Thymus (tissue), 11 donors: ENCODE results near the gene MARCHF6. TPM values are rescaled to one million over a fixed set of nuclear protein-coding genes. Genes with fewer than 3 reads are reported as not detected.
"Not testable (repeated sequence)": the region's sequence is repeated elsewhere in the genome, so short reads cannot be mapped to it uniquely, and the experiment has no call there.

ENCODE experiments used
- DNase-seq, 9 donors: peaks; one replicate each; pipeline ENCODE4 v3.0.0-alpha.2; 2013; ENCODE audit warnings: low spot score in 9 of 9, low read depth in 6 of 9, missing footprints in 1 of 9
- H3K27ac ChIP-seq, 2 donors: one replicate each; pipeline ENCODE4 v1.5.1; 2013; ENCODE audit warnings: control low read depth in 1 of 2, low read depth in 1 of 2, low read length in 1 of 2, mild to moderate bottlenecking in 1 of 2, moderate library complexity in 1 of 2
- H3K27me3 ChIP-seq, 2 donors: one replicate each; pipeline ENCODE4 v1.5.1; 2013; ENCODE audit warnings: low read length in 1 of 2; ENCODE audit not compliant: control insufficient read depth in 2 of 2, insufficient read depth in 1 of 2
- H3K36me3 ChIP-seq, 2 donors: one replicate each; pipeline ENCODE4 v1.5.1; 2013; ENCODE audit warnings: low read length in 1 of 2, mild to moderate bottlenecking in 1 of 2, moderate library complexity in 1 of 2; ENCODE audit not compliant: control insufficient read depth in 2 of 2, insufficient read depth in 2 of 2
- H3K4me1 ChIP-seq, 2 donors: one replicate each; pipeline ENCODE4 v1.5.1; 2013; ENCODE audit warnings: low read length in 2 of 2; ENCODE audit not compliant: control insufficient read depth in 2 of 2, insufficient read depth in 2 of 2
- H3K4me3 ChIP-seq, 2 donors: one replicate each; pipeline ENCODE4 v1.5.1; 2013; ENCODE audit warnings: low read length in 2 of 2, control low read depth in 1 of 2, mild to moderate bottlenecking in 1 of 2
- H3K9me3 ChIP-seq, 2 donors: one replicate each; pipeline ENCODE4 v1.5.1; 2013; ENCODE audit warnings: low read length in 1 of 2, mild to moderate bottlenecking in 1 of 2; ENCODE audit not compliant: control insufficient read depth in 2 of 2, insufficient read depth in 1 of 2
- WGBS: extraction: QIAGEN DNeasy Blood & Tissue Kit; methylation state at CpG from one replicate; pipeline ENCODE4 v1.1.7; 2013; 5-methylcytosine and 5-hydroxymethylcytosine counted together
- polyA plus RNA-seq: library from polyadenylated mRNA; stranded (reverse); fragments of 200-250 nt; gene quantifications from one replicate; pipeline ENCODE4 v1.2.3, GENCODE V29; 2013
- total RNA-seq: library from RNA; stranded (reverse); fragments of 120-200 nt; gene quantifications from one replicate; pipeline ENCODE4 v1.2.4, GENCODE V29; 2013
- donor health status: healthy.

The MARCHF6 gene
- total and polyA plus RNA-seq, 2 donors = 43.7 to 196 TPM

GRCh38 chr5:10339958-10340357, 13.5 kb upstream of the MARCHF6 start:
- Histone ChIP-seq H3K27me3 (peaks cover 4 to 6% of the 10 kb centered on the region in 2 donors), H3K36me3 (no peaks in the 10 kb centered on the region), H3K4me3 (no peak overlapping the region), H3K9me3 (no peaks in the 10 kb centered on the region), H3K27ac (no peak overlapping the region), H3K4me1 (no peaks in the 10 kb centered on the region)
- DNase-seq = no peak
- 88% methylated on average over 3 of the region's 3 CpGs for WGBS

- Histone ChIP-seq H3K27me3 (no peaks in the 10 kb centered on the region), H3K9me3 (no peaks in the 10 kb centered on the region), H3K27ac (no peak overlapping the region), H3K4me1 (no peaks in the 10 kb centered on the region), H3K36me3 (no peaks in the 10 kb centered on the region), H3K4me3 (no peak overlapping the region)
- no peak for DNase-seq
- WGBS = 97% methylated on average over 4 of the region's 4 CpGs
Observed at GRCh38 chr5:10343486-10343885, 10.0 kb upstream of the MARCHF6 start.

- WGBS = 96% methylated on average over 5 of the region's 5 CpGs
- not testable (repeated sequence) for DNase-seq, H3K36me3 ChIP-seq, H3K4me1 ChIP-seq, H3K4me3 ChIP-seq, H3K9me3 ChIP-seq, H3K27me3 ChIP-seq, H3K27ac ChIP-seq
Observed at GRCh38 chr5:10344461-10345106, 8.9 kb upstream of the MARCHF6 start.

- no peaks in the 10 kb centered on the region for H3K27me3 ChIP-seq
- no peak for DNase-seq
- H3K36me3 ChIP-seq = no peaks in the 10 kb centered on the region
- H3K27ac ChIP-seq = no peak overlapping the region
- no peaks in the 10 kb centered on the region for H3K9me3 ChIP-seq
- 97% methylated on average over 2 of the region's 2 CpGs for WGBS
- no peak overlapping the region for H3K4me3 ChIP-seq
- peaks cover 0 to 11% of the 10 kb centered on the region in 2 donors for H3K4me1 ChIP-seq
Observed at GRCh38 chr5:10348258-10348657, 5.2 kb upstream of the MARCHF6 start.

- Histone ChIP-seq H3K9me3 (no peaks in the 10 kb centered on the region), H3K36me3 (no peaks in the 10 kb centered on the region), H3K4me3 (no peak overlapping the region), H3K27ac (no peak overlapping the region), H3K4me1 (peaks cover 4 to 11% of the 10 kb centered on the region in 2 donors), H3K27me3 (no peaks in the 10 kb centered on the region)
- no peak for DNase-seq
- 97% methylated on average over 6 of the region's 6 CpGs for WGBS
Observed at GRCh38 chr5:10351199-10351905, 2.1 kb upstream of the MARCHF6 start.

- Histone ChIP-seq H3K9me3 (no peaks in the 10 kb centered on the region), H3K4me1 (peaks cover 4 to 11% of the 10 kb centered on the region in 2 donors), H3K27ac (no peak overlapping the region), H3K36me3 (no peaks in the 10 kb centered on the region), H3K4me3 (no peak overlapping the region), H3K27me3 (no peaks in the 10 kb centered on the region)
- WGBS = 96% methylated on average over 8 of the region's 8 CpGs
- DNase-seq = no peak
Observed at GRCh38 chr5:10351919-10352318, 1.6 kb upstream of the MARCHF6 start.

- Histone ChIP-seq H3K4me3 (peak overlapping the region; percentile 86 to 87), H3K36me3 (no peaks in the 10 kb centered on the region), H3K27me3 (no peaks in the 10 kb centered on the region), H3K9me3 (no peaks in the 10 kb centered on the region), H3K4me1 (peaks cover 4 to 11% of the 10 kb centered on the region in 2 donors), H3K27ac (peak overlapping the region; percentile 88 to 92)
- DNase-seq = peak in 1 of 9 donors; percentile 53
- 31% methylated on average over 19 of the region's 19 CpGs for whole genome bisulfite sequencing
Observed at GRCh38 chr5:10352430-10353240, 860 bp upstream of the MARCHF6 start.

- peak in 3 of 9 donors; percentile 47 to 63 (median 49) for DNase-seq
- Histone ChIP-seq H3K9me3 (no peaks in the 10 kb centered on the region), H3K27ac (peak overlapping the region; percentile 88 to 95), H3K4me1 (peaks cover 4 to 11% of the 10 kb centered on the region in 2 donors), H3K36me3 (no peaks in the 10 kb centered on the region), H3K27me3 (no peaks in the 10 kb centered on the region), H3K4me3 (peak overlapping the region; percentile 86 to 87)
- 1% methylated on average over 54 of the region's 54 CpGs for WGBS
Observed at GRCh38 chr5:10354048-10354872, 765 bp downstream of the MARCHF6 start.
